Choroid plexus epithelial cell (primary cell): ENCODE data around the gene ZNF99.
"Not testable (repeated sequence)": the region's sequence is repeated elsewhere in the genome, so short reads cannot be mapped to it uniquely, and the experiment has no call there.

Experiments
- DNase-seq: peaks from one replicate; pipeline ENCODE4 v3.0.0-alpha.2; 2010; ENCODE audit warnings: low read depth
- H3K4me3 ChIP-seq: 2 replicates; pipeline ENCODE4 v1.5.1; 2011; ENCODE audit warnings: low read depth, mild to moderate bottlenecking, control low read depth, low read length, moderate library complexity
- CTCF ChIP-seq: conservative IDR thresholded peaks from 2 replicates; pipeline ENCODE4 v1.5.1; 2011; ENCODE audit warnings: low read depth, mild to moderate bottlenecking, control low read depth, inconsistent platforms, low read length, moderate library complexity

ZNF99 gene

DNA sequence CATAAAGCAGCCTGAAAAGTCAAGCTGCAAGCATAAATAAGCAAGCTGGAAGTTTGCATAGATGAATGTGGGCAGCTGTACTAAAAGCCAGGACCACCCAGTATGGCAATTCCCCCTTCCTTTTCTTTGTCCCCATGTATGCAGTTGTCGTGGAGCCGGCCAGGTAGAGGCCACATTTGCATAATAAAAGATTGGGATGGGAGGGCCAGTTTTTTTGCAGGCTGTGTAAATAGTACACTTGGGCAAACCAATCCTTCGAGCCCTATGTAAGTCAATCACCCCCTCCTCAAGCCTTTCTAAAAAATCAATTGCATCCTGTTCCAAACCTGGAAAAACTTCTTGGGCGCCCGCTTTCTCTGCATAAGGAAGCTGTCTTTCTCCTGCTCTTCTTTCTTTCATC, 13.1 kb upstream of the ZNF99 start:
- no peak for TF ChIP-seq CTCF
- H3K4me3 ChIP-seq: no peak overlapping the region
- no peak for DNase-seq

DNA sequence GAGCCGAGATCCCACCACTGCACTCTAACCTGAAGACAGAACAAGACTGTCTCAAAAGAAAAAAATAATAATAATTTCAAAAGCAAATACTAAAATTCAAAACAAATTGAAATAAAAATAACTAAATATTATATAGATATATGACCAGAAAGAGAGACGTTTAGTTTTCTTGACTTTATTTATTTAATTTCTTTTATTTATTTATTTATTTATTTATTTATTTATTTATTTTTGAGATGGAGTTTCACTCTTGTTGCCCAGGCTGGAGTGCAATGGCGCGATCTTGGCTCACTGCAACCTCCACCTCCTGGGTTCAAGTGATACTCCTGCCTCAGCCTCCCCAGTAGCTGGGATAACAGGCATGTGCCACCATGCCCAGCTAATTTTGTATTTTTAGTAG, 8.9 kb upstream of the ZNF99 start:
- not testable (repeated sequence) for H3K4me3 ChIP-seq, DNase-seq

- no peak for TF ChIP-seq CTCF
- no peak for DNase-seq
- H3K4me3 ChIP-seq: no peak overlapping the region
Observed at GRCh38 chr19:22735911-22736645, 47.9 kb downstream of the ZNF99 start.

DNA sequence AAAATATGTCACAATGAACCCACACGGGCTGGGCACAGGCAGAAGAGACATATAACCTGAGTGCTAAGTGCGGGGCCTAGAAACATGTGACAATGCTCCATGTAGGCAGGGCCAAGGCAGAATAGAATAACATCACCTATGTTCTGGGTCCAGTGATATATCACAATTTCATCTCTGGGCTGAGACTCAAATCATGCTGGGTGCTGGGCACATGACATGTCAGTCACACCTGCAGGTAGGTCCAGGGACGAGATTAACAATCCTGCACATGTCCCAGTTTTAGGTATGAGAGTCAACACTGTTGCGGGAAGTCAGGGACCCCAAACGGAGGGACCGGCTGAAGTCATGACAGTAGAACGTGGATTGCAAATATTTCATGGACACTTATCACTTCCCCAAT, 50.3 kb downstream of the ZNF99 start:
- H3K4me3 ChIP-seq: no peak overlapping the region
- DNase-seq: no peak
- TF ChIP-seq CTCF: no peak

DNA sequence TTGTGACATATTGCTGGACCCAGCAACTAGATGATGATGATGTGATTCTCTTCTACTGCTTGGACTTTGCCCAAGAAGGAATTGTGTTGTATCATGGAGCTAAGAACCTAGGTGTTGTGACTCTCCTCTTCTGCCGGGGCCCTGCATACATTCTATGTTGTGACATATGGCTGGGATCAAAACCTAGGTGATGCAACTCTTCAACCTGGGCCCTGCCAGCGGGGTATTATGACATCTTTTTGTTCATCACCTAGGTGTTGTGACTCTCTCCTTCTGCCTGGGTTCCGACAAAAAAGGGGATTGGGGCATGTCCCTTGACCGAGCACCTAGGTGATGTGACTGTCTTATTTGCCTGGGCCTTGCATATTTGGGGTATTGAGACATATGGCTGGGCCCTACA, 55.7 kb downstream of the ZNF99 start:
- not testable (repeated sequence) for DNase-seq, H3K4me3 ChIP-seq

GRCh38 chr19:22721533-22721932, 62.4 kb downstream of the ZNF99 start:
- not testable (repeated sequence) for DNase-seq, H3K4me3 ChIP-seq

DNA sequence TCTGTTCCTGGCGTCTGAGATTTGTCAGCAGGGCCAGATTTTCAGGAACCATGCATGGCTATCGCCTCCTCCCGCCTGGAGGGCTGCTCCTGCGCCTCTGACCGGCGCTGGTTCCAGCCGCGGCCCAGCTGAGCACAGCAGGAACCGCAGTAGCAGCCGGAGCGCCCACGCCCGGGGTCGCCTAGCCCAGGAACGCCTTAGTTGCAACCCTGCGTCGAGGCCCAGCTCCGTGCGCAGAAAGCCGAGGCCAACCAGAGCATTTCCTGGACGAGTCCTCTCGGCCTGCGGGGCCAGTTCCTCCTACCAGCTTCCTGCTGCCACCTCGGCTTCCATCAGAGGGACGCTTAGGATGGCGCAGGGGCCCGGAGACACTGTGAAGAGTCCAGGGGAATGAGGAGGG, 75.0 kb downstream of the ZNF99 start:
- no peak for DNase-seq
- no peak for TF ChIP-seq CTCF
- H3K4me3 ChIP-seq: no peak overlapping the region

DNA sequence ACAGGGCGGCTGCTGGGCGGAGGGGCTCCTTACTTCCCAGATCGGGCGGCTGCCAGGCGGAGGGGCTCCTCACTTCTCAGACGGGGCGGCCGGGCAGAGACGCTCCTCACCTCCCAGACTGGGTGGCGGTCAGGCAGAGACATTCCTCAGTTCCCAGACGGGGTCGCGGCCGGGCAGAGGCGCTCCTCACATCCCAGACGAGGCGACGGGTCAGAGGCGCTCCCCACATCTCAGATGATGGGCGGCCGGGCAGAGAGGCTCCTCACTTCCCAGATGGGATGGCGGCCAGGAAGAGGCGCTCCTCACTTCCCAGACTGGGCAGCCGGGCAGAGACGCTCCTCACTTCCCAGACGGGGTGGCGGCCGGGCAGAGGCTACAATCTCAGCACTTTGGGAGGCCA, 80.9 kb downstream of the ZNF99 start:
- H3K4me3 ChIP-seq, DNase-seq: not testable (repeated sequence)

DNA sequence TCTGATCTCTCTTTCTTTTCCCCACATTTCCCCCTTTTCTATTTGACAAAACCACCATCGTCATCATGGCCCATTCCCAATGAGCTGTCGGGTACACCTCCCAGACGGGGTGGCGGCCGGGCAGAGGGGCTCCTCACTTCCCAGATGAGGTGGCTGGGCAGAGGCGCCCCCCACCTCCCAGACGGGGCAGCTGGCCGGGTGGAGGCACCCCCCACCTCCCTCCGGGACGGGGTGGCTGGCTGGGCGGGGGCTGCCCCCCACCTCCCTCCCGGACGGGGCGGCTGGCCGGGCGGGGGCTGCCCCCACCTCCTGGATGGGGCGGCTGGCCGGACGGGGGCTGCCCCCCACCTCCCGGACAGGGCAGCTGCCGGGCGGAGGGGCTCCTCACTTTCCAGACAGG, 81.3 kb downstream of the ZNF99 start:
- DNase-seq, H3K4me3 ChIP-seq: not testable (repeated sequence)
